Sigmoid colon (tissue), 4 donors: Measurements from ENCODE around the gene CDC27.
"Not testable (repeated sequence)": the region's sequence is repeated elsewhere in the genome, so short reads cannot be mapped to it uniquely, and the experiment has no call there.

Experiments used
- EP300 ChIP-seq, 4 donors: sonication (generic); formaldehyde crosslinking; IDR thresholded peaks; one replicate each; pipeline ENCODE4 v1.6.1; 2017; ENCODE audit warnings: antibody characterized with exemption in 4 of 4
- POLR2A ChIP-seq, 2 donors: fragments of 450-650 bp; IDR thresholded peaks; one replicate each; pipeline ENCODE4 v1.6.1; 2016; ENCODE audit warnings: antibody characterized with exemption in 2 of 2, mild to moderate bottlenecking in 2 of 2, moderate library complexity in 2 of 2
- TF ChIP-seq, protein P1 (sequence below), 4 experiments: fragments of 450-650 bp in 3 of 4; fragments of 200-600 bp in 1 of 4; IDR thresholded peaks; one replicate each; pipeline ENCODE4 v1.5.1; 2016 to 2019; ENCODE audit warnings: antibody characterized with exemption in 4 of 4, mild to moderate bottlenecking in 3 of 4, moderate library complexity in 2 of 4

DNA sequence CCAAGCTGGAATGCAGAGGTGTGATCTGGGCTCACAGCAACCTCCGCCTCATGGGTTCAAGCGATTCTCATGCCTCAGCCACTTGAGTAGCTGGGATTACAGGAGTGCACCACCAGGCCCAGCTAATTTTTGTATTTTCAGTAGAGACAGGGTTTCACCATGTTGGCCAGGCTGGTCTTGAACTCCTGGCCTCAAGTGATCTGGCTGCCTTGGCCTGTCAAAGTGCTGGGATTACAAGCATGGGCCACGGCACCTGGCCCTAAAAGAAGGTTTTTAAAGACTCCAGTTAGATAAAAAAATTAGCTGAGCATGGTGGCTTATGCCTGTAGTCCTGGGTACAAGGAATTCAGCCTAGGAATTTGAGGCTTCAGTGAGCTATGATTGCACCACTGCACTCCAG lies 62.3 kb downstream of the CDC27 start:
- TF ChIP-seq, protein P1, sequence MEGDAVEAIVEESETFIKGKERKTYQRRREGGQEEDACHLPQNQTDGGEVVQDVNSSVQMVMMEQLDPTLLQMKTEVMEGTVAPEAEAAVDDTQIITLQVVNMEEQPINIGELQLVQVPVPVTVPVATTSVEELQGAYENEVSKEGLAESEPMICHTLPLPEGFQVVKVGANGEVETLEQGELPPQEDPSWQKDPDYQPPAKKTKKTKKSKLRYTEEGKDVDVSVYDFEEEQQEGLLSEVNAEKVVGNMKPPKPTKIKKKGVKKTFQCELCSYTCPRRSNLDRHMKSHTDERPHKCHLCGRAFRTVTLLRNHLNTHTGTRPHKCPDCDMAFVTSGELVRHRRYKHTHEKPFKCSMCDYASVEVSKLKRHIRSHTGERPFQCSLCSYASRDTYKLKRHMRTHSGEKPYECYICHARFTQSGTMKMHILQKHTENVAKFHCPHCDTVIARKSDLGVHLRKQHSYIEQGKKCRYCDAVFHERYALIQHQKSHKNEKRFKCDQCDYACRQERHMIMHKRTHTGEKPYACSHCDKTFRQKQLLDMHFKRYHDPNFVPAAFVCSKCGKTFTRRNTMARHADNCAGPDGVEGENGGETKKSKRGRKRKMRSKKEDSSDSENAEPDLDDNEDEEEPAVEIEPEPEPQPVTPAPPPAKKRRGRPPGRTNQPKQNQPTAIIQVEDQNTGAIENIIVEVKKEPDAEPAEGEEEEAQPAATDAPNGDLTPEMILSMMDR (IDR thresholded peaks at IDR 0.05): not testable (repeated sequence)
- TF ChIP-seq POLR2A, EP300 (IDR thresholded peaks at IDR 0.05): not testable (repeated sequence)
